Natural killer cell (primary cell): ENCODE measurements around the gene FAM169A. TPM values are rescaled to one million over a fixed set of nuclear protein-coding genes. Genes with fewer than 3 reads are reported as not detected.
A peak's percentile ranks its signal among the peaks of the same experiment; 100 is the strongest.

Experiments
- ATAC-seq, 3 donors: fragments of 150-1000 bp in 2 of 3; fragments of 200-7000 bp in 1 of 3; cut with Tn5 transposase; 1 replicate in 1 of 3; 2 replicates in 2 of 3; pipeline ENCODE4 v1.10.0; 2021; ENCODE audit warnings: mild to moderate bottlenecking in 2 of 3, moderate library complexity in 2 of 3
- DNase-seq, 2 donors: peaks; one replicate each; pipeline versions ENCODE4 v3.0.0 to v3.0.0-alpha.2; 2013 to 2021; ENCODE audit warnings: mixed read lengths in 1 of 2
- H3K27ac ChIP-seq: one replicate; pipeline ENCODE4 v1.5.1; 2013; ENCODE audit warnings: mild to moderate bottlenecking, low read length
- H3K27me3 ChIP-seq: one replicate; pipeline ENCODE4 v1.6.1; 2013; ENCODE audit warnings: low read length; ENCODE audit not compliant: control insufficient read depth, insufficient read depth
- H3K36me3 ChIP-seq: one replicate; pipeline ENCODE4 v1.6.1; 2013; ENCODE audit warnings: low read length; ENCODE audit not compliant: control insufficient read depth, insufficient read depth
- H3K4me1 ChIP-seq: one replicate; pipeline ENCODE4 v1.6.1; 2013; ENCODE audit warnings: low read length; ENCODE audit not compliant: control insufficient read depth, insufficient read depth
- H3K4me3 ChIP-seq: one replicate; pipeline ENCODE4 v1.5.1; 2013; ENCODE audit warnings: low read length
- H3K9me3 ChIP-seq: one replicate; pipeline ENCODE4 v1.6.1; 2013; ENCODE audit warnings: low read length; ENCODE audit not compliant: control insufficient read depth, insufficient read depth
- H3K27ac Mint-ChIP-seq, 2 donors: one replicate each; pipeline ENCODE4 v1.8.0; 2022; ENCODE audit warnings: mild to moderate bottlenecking in 2 of 2, mixed read lengths in 2 of 2, moderate library complexity in 1 of 2
- H3K27me3 Mint-ChIP-seq, 2 donors: one replicate each; pipeline ENCODE4 v1.8.0; 2022; ENCODE audit warnings: low read depth in 2 of 2, mixed read lengths in 2 of 2
- H3K36me3 Mint-ChIP-seq: one replicate; pipeline ENCODE4 v1.8.0; 2022; ENCODE audit warnings: mixed read lengths
- H3K4me1 Mint-ChIP-seq, 2 donors: one replicate each; pipeline ENCODE4 v1.8.0; 2022; ENCODE audit warnings: mixed read lengths in 2 of 2
- H3K4me3 Mint-ChIP-seq: one replicate; pipeline ENCODE4 v1.8.0; 2022; ENCODE audit warnings: mild to moderate bottlenecking, moderate library complexity, mixed read lengths
- H3K9me3 Mint-ChIP-seq, 2 donors: one replicate each; pipeline ENCODE4 v1.8.0; 2022; ENCODE audit warnings: mixed read lengths in 2 of 2
- WGBS: methylation state at CpG from one replicate; pipeline ENCODE4 v1.1.7; 2013; ENCODE audit warnings: missing lambda C conversion rate; ENCODE audit not compliant: insufficient coverage; 5-methylcytosine and 5-hydroxymethylcytosine counted together
- intact Hi-C: fragments of 100-400 bp; cut with micrococcal nuclease; formaldehyde crosslinking; loops from one replicate; pipeline ENCODE4 v1.14.2; 2022
- total RNA-seq, 4 donors: library from RNA; stranded (reverse); fragments of 120-200 nt in 1 of 4; gene quantifications; one replicate each; pipeline versions ENCODE4 v1.2.3 to v1.2.4, GENCODE V29; 2013 to 2022
- TF ChIP-seq, protein P1 (sequence below): fragments of 200-600 bp; IDR thresholded peaks from one replicate; pipeline ENCODE4 v1.8.0; 2022; ENCODE audit warnings: antibody characterized with exemption

The FAM169A gene
- total RNA-seq, 3 donors from 2014 or later (not counting 1 experiment from before 2014, with no cell fraction given), result 28.0 to 32.6 (median 28.6) TPM

DNA sequence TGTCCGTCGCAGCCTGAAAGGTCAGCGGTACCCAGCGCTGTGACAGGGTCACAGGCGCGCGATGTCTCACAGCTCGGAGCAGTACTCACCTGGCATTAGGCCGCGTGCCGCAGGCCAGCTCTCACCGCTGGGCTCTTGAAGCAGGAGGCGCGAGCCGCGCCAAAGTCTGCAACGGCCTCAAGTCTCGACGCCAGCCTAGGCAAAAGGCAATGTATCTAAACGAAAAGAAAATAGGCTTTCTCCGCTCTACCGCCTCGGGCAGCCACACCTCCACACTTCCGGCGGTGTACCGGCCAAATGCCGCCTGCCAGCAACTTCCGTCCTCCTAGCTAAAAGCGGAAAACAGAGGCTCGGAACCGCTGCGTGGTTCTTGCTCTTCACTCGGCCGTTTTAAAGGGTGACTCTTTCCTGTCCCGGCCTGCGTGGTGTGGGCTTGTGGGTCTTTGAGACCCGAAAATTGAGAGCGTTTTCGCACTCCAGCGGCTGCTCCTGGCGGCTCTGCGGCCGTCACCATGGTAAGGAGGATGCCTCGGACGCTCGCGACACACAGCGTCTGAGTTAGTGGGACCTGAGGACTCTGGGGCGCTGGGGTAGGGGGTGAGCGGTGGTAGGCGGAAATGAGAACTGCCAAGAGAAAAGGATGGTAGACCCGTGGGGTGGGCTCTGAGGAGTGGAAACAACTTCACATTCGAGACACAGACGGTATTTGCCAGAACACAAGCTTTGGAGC, 99.2 kb downstream of the FAM169A start, which contains the start of the genes GFM2 and NSA2:
Gene GFM2, minus strand, starts transcription at position 269 of the 730 bp plus-strand sequence. CDS start 3,375 bp downstream, outside the sequence.
Gene NSA2, plus strand, starts transcription at position 401 of the 730 bp plus-strand sequence. Its CDS starts 112 bp downstream, at position 513.
- under 1% methylated on average over 54 of the region's 54 CpGs for WGBS
- H3K36me3 Mint-ChIP-seq, result peaks cover 6% of the 10 kb centered on the region

DNA sequence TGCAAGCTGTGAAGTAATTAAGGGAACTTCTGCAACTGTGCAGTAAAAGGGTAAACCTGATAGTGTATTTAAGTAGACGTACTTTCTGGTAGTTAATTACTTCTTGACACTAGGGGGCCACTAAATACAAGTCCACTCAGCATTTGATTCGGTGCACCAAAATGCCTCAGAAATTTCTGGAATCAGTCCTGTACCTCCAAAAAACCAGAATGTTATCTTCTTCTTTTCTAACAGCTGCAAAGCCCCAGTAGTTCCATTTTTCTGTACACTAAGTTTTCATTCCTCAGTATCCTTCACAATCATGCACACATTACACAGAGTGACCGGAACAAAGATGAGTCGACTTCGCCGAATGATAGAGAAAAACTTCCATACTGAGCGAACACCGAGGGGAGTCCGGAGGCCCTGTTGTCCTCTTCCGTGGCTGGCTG, 99.8 kb downstream of the FAM169A start:
- TF ChIP-seq, protein P1, sequence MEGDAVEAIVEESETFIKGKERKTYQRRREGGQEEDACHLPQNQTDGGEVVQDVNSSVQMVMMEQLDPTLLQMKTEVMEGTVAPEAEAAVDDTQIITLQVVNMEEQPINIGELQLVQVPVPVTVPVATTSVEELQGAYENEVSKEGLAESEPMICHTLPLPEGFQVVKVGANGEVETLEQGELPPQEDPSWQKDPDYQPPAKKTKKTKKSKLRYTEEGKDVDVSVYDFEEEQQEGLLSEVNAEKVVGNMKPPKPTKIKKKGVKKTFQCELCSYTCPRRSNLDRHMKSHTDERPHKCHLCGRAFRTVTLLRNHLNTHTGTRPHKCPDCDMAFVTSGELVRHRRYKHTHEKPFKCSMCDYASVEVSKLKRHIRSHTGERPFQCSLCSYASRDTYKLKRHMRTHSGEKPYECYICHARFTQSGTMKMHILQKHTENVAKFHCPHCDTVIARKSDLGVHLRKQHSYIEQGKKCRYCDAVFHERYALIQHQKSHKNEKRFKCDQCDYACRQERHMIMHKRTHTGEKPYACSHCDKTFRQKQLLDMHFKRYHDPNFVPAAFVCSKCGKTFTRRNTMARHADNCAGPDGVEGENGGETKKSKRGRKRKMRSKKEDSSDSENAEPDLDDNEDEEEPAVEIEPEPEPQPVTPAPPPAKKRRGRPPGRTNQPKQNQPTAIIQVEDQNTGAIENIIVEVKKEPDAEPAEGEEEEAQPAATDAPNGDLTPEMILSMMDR, result peak; percentile 79
- H3K4me3 Mint-ChIP-seq, result peak overlapping the region; percentile 99
- peak overlapping the region; percentile 96 to 98 for H3K27ac Mint-ChIP-seq
- WGBS, result 0% methylated on average over 10 of the region's 10 CpGs
- H3K9me3 Mint-ChIP-seq, result no peaks in the 10 kb centered on the region
- peaks cover 32 to 40% of the 10 kb centered on the region in 2 donors for H3K4me1 Mint-ChIP-seq
- Histone ChIP-seq H3K27me3 (no peaks in the 10 kb centered on the region), H3K9me3 (no peaks in the 10 kb centered on the region), H3K4me3 (peak overlapping the region; percentile 94), H3K4me1 (peaks cover 16% of the 10 kb centered on the region), H3K36me3 (peaks cover 22% of the 10 kb centered on the region), H3K27ac (peak overlapping the region; percentile 67)
- H3K36me3 Mint-ChIP-seq, result peaks cover 6% of the 10 kb centered on the region
- ATAC-seq, result peak; percentile 45 to 76 (median 52)
- peak in 1 of 2 donors; percentile 73 for DNase-seq
- intact Hi-C loops, result loop anchor here (1.0 to 10.0 kb wide), 6 partner anchors 82 to 1488 kb away; partner anchors contain the start of genes ANKRA2, HEXB, HMGCR and UTP15
- no peaks in the 10 kb centered on the region for H3K27me3 Mint-ChIP-seq

More for the DNA sequence above, 99.2 kb downstream of the FAM169A start, which contains the start of the genes GFM2 and NSA2:
- peak; percentile 90 to 96 for DNase-seq
- TF ChIP-seq, protein P1, result no peak
- peak within 1 kb of the TSS; percentile 94 for H3K4me3 ChIP-seq
- no peaks in the 10 kb centered on the region for H3K27me3 ChIP-seq
- peak within 1 kb of the TSS; percentile 99 for H3K4me3 Mint-ChIP-seq
- peak within 1 kb of the TSS; percentile 96 to 98 for H3K27ac Mint-ChIP-seq
- H3K9me3 Mint-ChIP-seq, result no peaks in the 10 kb centered on the region
- no peaks in the 10 kb centered on the region for H3K27me3 Mint-ChIP-seq
- H3K4me1 Mint-ChIP-seq, result peaks cover 27 to 40% of the 10 kb centered on the region in 2 donors
- ATAC-seq, result peak; percentile 90 to 97 (median 95)
- H3K36me3 ChIP-seq, result peaks cover 20% of the 10 kb centered on the region
- H3K9me3 ChIP-seq, result no peaks in the 10 kb centered on the region
- peak within 1 kb of the TSS; percentile 67 for H3K27ac ChIP-seq
- H3K4me1 ChIP-seq, result peaks cover 16% of the 10 kb centered on the region
- intact Hi-C loops, result loop anchor here (1.0 to 10.0 kb wide), 7 partner anchors 82 to 1488 kb away; partner anchors contain the start of genes ANKRA2, FAM169A, HEXB and HMGCR

DNA sequence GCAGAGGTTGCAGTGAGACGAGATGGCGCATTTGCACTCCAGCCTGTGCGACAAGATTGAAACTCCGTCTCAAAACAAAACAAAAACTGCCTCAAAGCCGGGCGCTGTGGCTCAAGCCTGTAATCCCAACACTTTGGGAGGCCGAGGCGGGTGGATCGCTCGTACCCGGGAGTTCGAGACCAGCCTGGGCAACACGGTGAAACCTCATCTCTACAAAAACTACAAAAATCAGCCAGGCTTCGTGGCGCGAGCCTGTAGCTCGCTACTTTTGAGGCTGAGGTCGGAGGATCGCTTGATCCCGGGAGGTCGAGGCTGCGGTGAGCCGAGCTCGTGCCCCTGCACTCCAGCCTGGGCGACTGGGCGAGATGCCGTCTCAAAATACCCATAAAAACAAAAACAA, 100.3 kb downstream of the FAM169A start:
- intact Hi-C loops, result loop anchor here (1.0 to 10.0 kb wide), 6 partner anchors 81 to 1489 kb away; partner anchors contain the start of genes ANKRA2, HEXB, HMGCR and UTP15
- no peaks in the 10 kb centered on the region for H3K27me3 ChIP-seq
- Mint-ChIP-seq H3K27me3 (no peaks in the 10 kb centered on the region), H3K27ac (peak overlapping the region; percentile 96 to 98), H3K9me3 (no peaks in the 10 kb centered on the region), H3K4me1 (peaks cover 36 to 40% of the 10 kb centered on the region in 2 donors), H3K4me3 (peak overlapping the region; percentile 99), H3K36me3 (peaks cover 6% of the 10 kb centered on the region)
- peaks cover 25% of the 10 kb centered on the region for H3K36me3 ChIP-seq
- no peaks in the 10 kb centered on the region for H3K9me3 ChIP-seq
- TF ChIP-seq, protein P1, result no peak
- H3K27ac ChIP-seq, result no peak overlapping the region
- peak overlapping the region; percentile 94 for H3K4me3 ChIP-seq
- WGBS, result 72% methylated on average over 25 of the region's 27 CpGs
- H3K4me1 ChIP-seq, result peaks cover 16% of the 10 kb centered on the region
- DNase-seq (no peak), ATAC-seq (no peak)
